Measurements from ENCODE around the gene C1QA.
"Not testable (repeated sequence)": the region's sequence is repeated elsewhere in the genome, so short reads cannot be mapped to it uniquely, and the experiment has no call there.

- not testable (repeated sequence) for TF ChIP-seq POLR2A, CTCF, EP300 (IDR thresholded peaks at IDR 0.05)
Measured at GRCh38 chr1:22668840-22669239, 32.4 kb downstream of the C1QA start.
